ENCODE results near the gene SENP2. TPM values are rescaled to one million over a fixed set of nuclear protein-coding genes. Genes with fewer than 3 reads are reported as not detected.
"Not testable (repeated sequence)": the region's sequence is repeated elsewhere in the genome, so short reads cannot be mapped to it uniquely, and the experiment has no call there.

Gene SENP2
- total RNA-seq = 9.4 TPM

DNA sequence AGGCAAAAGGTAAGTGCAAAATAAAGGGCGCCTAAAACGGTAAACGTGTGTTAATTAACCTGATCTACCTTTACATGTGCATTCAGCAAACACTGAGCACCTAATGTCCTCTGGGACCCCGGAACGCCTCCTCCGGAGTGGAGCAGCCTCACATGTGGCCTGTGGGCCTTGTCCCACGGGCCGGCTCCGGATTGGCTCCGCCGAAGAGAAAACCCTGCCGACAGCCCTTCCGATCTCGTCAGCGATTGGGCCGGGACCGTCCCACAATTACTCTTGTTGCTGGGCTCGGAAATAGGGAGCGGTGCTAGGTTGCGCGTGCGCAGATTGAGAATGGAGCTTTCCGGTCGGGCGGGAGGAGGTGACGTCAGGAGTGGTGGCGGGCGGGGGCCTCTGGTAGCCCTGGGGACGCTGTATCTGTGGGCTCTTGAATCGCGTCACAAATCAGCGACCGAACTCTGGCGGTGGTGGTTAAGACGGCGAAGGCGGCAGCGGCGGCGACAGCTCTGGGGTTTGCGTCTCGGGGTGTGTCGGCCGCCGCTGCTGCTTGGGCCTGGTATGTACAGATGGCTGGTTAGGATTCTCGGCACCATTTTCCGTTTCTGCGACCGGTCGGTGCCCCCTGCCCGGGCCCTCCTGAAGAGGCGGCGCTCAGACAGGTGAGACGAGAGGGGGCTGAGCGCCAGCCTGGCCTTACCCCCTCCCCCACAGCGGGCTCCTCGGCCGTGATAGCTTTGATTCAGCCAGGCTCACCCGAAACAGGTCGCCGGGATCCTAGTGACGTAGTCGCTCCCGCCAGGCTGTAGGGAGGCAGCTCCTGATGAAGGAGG, at the start of gene SENP2:
TSS of gene SENP2 (plus strand) at position 437 of the 827 bp plus-strand sequence. CDS start at position 556, 119 bp downstream.
- peak; percentile 100 for DNase-seq (ENCODE audit: low read depth in 2 of 3, low spot score in 2 of 3)

DNA sequence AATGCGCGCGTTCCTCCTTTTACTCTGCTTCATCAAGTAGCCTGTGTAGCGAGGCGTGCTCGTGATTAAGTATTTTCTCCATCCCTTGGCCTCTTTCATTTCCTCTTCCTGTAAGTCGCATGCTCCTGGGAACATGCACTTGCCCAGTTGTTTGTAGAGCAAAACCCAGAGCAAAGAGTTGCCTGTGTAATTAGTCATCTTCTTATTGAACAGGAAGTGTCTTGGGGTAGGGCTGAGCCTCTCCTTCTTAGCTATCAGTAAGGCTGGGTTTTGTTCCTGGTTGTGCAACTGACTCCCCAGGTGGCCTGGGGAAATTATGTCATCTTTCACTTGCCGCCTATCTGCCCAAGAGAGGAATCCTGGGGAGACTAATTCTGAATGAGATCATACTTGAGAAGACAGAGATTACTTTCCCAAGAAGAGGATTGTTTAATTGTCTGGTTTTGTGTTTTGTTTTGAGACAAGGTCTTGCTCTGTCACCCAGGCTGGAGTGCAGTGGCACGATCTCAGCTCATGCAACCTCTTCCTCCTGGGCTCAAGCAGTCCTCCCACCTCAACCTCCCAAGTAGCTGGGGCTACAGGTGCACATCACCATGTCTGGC, 48.6 kb upstream of the SENP2 start:
- peak in 2 of 3 donors; percentile 55 for DNase-seq (ENCODE audit: low read depth in 2 of 3, low spot score in 2 of 3)

DNA sequence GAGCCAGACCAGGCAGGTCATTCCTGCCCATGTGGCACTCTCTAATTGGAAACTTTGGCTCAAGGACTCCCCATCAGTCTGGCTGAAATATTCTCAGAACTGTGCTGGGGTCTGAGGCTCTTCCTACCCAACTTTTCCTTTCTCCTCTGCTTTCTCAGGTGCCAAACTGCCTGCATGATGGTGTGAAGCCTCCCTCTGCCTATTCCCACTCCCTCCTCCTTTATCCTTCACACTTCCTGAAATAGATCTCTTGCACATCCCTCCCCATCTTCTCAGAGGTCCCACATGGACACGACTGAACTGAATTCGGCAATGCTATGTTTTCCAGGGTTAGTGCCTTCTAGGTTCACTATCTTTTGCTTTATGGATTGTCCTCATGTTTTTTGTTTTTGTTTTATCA, 46.2 kb upstream of the SENP2 start:
- DNase-seq (ENCODE audit: low read depth in 2 of 3, low spot score in 2 of 3) = no peak

DNA sequence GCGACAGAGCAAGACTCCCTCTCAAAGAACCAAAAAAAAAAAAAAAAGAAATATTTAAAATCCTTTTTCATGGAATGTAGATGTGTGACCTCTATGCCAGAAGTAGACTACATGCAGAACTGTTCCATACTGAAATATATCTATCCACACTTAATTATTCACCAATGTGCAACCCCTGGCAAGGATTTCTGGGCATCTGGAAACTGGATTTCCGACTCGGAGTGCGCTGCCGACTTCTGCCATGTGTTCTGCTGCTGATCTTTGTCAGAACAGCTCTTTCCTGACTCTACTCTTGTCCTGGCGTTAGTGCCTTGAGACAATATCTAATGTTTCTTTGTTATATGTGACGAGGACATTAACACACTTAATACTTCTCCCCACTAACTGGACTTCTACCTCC, 45.4 kb upstream of the SENP2 start:
- no peak for DNase-seq (ENCODE audit: low read depth in 2 of 3, low spot score in 2 of 3)

DNA sequence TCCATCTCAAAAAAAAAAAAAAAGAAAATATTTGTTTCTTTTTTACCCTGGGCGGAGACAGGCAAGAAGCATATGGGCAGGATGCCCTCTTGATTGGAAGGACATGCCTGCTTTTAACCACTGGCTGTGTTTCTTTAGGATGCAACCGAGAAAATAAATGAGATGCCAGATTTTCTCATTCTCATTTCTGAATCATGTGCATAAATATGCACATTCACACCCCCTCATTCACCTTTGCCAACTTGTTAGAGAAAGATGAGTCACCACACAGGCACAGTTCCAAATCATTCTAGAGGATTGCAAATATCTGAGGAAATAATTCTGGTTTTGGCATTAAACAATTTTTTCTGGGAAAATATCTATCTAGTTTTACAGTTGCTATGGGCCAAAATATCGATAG, 37.0 kb upstream of the SENP2 start:
- peak in 1 of 3 donors; percentile 16 for DNase-seq (ENCODE audit: low read depth in 2 of 3, low spot score in 2 of 3)

DNA sequence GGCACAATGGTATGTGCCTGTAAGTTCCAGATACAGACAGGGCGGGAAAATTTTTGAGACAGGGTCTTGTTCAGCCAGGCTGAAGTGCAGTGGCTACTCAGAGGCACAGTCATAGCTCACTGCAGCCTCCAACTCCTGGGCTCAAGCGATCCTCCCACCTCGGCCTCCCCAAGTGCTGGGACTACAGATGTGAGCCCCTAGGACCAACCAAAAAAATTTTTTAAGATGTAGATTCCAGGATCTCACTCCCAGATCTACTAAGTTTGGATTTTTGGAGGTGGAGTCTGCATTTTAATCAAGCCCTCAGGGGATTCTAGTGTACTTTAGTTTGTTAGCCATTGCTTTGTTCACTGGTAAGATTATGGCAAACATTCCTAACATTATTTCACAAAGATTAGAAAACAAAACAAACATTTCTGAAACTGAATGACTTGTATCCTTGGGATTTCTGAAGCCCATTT, 36.4 kb upstream of the SENP2 start:
- no peak for DNase-seq (ENCODE audit: low read depth in 2 of 3, low spot score in 2 of 3)

DNA sequence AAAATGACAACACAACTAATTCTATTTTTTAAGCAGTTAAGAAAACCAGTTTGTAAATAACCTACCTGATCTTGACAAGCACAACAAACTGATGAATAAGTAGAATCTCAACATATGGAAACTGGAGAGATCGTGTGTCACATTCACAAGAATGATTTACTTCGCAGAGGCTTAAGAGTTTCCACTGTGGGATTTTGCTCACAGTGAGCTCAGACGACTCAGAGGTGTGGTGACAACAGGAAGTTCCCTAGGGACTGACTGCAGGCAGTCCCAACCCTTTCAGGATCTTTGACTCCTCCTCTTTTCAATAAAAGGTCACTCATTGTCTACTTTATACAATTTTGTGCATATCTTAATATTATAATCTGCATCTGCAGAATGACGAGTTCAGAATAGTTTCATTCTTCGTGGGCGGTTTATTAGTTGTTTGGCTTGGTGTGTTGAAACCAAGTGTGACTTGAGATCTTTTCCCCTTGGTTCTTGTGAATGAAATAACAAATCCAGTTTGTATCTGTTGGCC, 33.7 kb upstream of the SENP2 start, which contains the start of gene LIPH:
TSS of gene LIPH (minus strand) at position 231 of the 520 bp plus-strand sequence. CDS start at position 114, 117 bp downstream.
- no peak for DNase-seq (ENCODE audit: low read depth in 2 of 3, low spot score in 2 of 3)

DNA sequence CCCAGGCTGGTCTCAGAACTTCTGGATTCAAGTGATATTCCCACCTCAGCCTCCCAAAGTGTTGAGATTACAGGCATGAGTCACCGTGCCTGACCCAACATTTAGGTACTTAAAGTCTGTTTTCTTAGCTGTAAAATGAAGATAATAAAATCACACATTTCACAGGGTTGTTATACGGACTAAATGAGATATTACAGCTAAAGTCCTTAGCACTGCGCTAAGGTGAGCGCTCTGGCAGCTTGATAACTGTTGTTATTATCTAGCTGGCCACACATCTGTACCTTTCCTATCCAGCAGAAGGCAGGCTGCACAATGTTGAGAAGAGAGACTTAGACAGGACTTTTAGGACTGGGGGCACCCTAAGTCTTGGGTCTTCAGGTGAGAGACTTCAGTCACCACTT, 31.0 kb upstream of the SENP2 start:
- DNase-seq (ENCODE audit: low read depth in 2 of 3, low spot score in 2 of 3) = no peak

DNA sequence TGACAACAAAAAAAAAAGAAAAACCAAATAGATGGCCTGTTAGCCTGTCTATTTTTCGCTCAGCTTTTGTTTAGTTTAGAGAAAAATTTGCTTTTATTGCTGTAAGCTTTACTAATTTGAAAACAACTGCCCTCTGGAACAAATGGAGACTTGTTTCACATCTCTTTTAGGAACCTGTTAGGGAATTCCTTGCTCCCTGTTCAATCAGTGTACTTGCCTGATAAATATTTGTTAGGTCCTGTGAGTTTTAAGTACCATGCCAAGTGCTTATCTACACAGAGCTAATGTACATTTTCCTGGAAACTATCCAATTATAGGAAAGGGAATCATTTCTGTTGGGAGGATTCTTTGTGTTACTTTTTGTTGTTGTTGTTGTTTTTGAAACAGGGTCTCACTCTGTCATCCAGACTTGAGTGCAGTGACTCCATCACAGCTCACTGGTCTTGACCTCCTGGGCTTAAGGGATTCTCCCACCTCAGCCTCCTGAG, 30.2 kb upstream of the SENP2 start:
- DNase-seq (ENCODE audit: low read depth in 2 of 3, low spot score in 2 of 3) = no peak

DNA sequence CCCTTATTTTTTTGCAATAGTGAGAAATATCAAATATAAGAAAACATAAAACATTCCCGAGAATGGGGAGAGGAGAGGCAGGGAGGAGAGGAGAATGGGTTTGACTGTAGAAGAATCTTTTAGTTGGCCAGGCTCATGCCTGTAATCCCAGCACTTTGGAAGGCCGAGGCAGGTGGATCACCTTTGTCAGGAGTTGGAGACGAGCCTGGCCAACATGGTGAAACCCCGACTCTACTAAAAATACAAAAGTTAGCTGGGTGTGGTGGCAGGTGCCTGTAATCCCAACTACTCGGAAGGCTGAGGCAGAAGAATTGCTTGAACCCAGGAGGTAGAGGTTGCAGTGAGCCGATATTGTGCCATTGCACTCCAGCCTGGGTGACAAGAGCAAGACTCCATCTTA, 29.5 kb upstream of the SENP2 start:
- not testable (repeated sequence) for DNase-seq (ENCODE audit: low read depth in 2 of 3, low spot score in 2 of 3)

DNA sequence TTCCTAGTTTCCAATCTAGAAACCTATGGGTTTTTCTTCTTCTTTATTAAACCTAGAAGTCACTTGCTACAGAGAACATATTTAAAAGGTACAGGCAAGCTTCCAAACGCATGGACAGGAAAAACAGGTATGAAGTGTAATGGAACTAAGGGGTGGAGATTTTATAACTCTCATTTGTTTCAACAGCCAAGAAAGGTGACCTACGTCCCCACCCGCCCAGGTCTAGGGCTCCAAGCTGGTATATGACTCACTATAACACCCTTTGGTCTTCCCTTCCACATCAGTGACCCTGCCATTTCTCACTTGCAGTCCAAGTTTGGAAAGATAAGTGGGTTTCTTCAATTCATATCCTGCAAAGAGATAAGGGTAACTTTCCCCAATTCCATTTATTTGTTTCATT, 27.7 kb upstream of the SENP2 start:
- DNase-seq (ENCODE audit: low read depth in 2 of 3, low spot score in 2 of 3) = no peak

DNA sequence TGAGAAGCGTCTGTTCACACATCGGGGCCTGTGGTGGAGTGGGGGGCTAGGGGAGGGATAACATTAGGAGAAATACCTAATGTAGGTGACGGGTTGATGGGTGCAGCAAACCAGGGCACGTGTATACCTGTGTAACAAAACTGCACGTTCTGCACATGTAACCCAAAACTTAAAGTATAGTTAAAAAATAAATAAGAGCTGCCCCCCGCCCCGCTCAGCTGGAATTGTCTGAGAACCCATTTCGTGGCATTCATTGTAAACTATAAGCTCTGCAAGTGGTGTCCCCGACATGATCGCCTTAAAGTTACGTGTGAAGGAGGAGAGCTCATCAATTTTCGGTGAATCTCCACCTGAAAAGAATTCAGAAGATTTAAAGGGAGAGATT, 26.4 kb upstream of the SENP2 start:
- DNase-seq (ENCODE audit: low read depth in 2 of 3, low spot score in 2 of 3) = no peak

DNA sequence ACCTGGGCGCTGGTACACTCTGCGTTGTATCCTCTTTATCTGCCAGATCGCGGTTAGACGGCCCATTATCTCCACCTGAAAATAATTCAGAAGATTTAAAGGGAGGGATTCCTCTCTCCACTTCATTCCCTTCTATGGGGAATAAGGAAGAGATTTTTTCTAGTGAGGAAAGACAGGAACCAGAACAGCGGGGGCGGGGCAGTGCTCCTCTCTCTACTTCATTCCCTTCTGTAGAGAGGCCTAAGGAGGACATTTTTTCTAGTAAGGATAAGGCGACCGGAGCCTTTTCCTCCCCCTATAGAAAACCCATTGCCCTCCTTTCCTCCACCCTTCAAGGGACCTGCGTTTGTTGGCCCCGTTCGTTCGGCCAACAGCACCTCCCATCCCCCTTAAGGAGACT, 25.4 kb upstream of the SENP2 start:
- no peak for DNase-seq (ENCODE audit: low read depth in 2 of 3, low spot score in 2 of 3)

DNA sequence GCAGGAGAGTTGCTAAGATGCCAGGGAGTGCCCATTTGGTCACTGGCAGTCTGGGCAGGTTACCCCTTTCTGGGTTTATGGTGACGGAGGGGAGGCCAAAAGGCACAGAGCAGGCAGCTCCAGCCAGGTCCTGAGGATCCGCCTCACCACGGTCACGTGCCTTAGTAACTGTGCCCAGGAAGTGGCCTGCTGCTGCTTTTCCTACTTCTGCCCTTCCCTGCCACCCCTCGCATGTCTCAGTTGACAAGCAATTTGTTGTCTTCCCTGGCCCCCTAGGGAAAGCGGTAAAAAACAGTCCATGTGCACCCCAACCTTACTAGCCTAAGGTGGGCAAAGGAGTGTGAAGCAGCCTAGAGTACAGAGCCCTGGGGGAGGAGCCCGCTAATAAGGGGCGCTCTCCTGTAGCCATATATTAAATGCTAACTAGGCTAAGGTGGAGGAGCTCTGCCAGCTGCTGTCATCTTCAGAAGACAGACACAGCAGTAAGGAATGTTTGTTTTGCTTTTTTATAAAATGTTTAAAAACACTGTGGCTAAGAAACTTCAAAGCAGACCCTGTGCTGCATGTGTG, 24.6 kb upstream of the SENP2 start:
- peak in 1 of 3 donors; percentile 50 for DNase-seq (ENCODE audit: low read depth in 2 of 3, low spot score in 2 of 3)

DNA sequence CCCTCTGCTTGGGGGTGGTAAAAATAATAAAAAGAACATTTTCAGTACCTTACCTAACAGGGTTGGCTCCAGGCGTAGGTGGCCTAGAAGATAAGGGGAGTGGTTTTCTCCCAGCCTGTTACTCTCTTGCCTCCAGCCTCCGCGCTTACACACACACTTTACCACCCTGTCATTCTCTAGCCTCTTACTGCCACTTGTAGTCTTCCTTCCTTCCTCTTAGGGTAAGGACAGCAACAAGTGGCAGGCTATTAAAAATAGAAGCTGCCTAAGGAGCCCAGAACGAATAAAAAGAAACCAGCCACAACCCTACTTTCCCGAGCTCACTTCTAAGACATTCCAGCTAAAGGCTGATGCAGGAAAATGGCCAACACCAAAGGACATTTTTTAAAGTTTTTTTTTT, 24.1 kb upstream of the SENP2 start:
- peak in 1 of 3 donors; percentile 49 for DNase-seq (ENCODE audit: low read depth in 2 of 3, low spot score in 2 of 3)

DNA sequence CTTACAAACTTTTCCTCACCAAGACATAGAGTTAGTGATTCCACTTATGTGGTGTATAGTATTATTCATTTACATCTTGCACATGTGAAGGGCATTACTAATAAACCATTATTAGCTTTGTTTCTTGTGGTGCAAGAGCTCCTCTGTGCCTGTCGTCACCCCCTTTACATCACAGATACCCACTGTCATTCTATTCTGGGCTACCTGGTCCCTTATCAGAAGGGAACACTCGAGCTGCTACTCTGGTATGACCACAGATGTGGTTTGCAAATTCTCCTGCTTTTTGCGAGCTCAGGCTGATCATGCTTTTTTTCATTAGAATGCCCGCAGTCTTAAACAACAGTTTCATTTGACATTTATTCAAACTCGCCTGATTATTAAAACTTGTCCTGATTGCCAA, 13.9 kb upstream of the SENP2 start:
- peak in 2 of 3 donors; percentile 55 to 70 for DNase-seq (ENCODE audit: low read depth in 2 of 3, low spot score in 2 of 3)

DNA sequence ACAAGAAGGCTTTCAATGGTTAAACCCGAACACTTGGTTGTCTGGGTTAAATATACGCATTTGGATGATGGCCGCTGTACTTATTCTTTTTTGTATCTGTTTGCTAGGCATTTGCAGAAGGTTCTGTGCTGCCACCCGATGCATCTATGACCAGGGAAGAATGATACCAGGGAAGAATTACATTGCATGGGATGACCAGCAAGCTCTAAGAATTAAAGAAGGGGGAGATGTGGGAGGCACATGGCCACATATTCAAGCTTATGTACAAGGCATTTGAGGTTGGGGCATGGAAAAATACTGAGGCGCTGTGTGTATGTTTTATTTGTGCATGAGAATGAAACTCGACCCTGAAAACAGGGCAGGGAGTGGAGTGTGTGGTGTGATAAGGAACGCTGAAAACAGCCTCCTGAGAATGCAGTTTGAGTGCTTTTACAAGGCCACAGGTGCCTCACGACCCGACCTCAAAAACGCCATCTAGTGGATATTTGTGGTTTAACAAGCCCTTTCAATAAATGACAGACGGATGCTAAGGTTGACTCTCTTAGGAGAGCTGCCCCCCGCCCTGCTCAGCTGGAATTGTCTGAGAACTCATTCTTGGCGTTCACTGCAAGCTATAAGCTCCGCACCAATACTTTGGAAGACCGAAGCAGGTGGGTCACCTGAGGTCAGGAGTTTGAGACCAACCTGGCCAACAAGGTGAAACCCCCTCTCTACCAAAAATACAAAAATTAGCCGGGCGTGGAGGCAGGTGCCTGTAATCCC, 10.8 kb upstream of the SENP2 start:
- DNase-seq (ENCODE audit: low read depth in 2 of 3, low spot score in 2 of 3) = peak; percentile 32 to 89 (median 73)

DNA sequence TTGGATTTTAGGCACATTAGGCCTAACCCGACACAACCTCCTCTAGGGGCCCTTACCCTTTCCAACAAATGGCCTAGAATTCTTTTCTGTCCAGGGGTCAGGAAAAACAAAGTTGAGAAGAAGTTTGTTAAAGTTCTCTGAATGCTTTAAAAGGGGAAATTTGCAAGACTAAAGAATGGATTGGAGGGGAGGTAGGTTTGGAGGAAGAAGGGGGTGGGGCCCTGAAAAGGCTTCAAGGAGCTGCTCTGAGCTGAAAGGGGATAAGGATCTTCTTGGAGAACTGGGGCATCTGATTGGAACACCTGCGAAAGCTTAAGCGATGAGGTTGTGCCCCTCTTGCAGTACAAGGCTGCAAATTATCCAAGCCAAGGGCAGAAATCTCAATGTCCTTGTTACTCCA, 3.9 kb upstream of the SENP2 start:
- DNase-seq (ENCODE audit: low read depth in 2 of 3, low spot score in 2 of 3) = no peak

DNA sequence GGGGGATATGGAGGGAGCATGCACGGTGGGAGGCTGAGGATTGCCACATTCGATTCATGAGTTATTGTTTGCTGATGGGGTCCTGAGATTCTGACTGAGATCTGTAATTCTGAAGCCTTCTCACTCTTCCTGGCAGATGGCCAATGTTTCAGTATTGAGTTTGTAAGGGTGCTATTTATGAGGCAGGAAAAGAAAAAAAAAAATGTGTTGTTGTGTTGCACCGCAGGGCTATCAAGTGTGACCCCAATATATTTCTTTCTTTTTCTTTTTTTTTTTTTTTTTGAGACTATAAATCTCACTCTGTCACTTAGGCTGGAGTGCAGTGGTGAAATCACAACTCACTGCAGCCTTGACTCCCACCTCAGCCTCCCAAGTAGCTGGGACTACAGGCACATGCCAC, 3.2 kb upstream of the SENP2 start:
- DNase-seq (ENCODE audit: low read depth in 2 of 3, low spot score in 2 of 3) = peak in 2 of 3 donors; percentile 50 to 81

DNA sequence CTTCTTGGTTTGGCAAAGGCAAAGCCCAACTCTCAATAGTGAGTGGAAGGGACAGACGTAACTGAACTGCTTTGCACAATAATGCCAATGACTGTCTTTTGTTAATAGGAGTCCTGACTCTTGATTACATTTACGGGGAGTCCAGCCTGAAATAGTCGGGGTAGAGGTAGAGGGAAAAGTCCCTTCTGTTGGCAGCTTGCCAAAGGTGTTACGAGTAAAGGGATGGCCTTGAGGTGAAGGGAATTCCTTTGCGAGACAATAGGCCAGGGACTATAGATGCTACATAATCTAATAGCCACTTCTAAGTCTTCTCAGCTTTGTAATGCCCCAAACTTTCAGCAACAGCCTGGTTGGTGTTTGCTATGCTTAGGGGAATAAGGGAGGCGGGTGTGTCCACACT, 2.2 kb upstream of the SENP2 start:
- no peak for DNase-seq (ENCODE audit: low read depth in 2 of 3, low spot score in 2 of 3)

DNA sequence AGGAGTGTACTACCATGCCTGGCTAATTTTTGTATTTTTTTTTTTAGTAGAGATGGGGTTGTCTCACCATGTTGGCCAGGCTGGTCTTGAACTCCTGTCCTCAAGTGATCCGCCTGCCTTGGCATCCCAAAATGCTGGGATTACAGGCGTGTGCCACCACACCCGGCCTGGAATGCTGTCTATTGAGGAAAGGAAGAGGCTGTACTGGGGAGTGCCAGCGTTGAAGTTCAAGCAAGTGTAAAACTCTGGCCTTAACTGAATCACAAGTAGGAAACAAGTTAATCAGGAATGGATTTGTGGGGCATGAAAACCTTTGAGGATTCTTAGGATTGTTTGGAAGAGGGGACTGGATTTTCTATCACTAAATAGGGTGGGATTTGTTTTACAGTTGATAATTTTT, 1.4 kb upstream of the SENP2 start:
- DNase-seq (ENCODE audit: low read depth in 2 of 3, low spot score in 2 of 3) = no peak

All from hematopoietic multipotent progenitor cell (in vitro differentiated cells).